Endodermal cell (in vitro differentiated cells): ENCODE measurements around the gene CBLN3. TPM values are rescaled to one million over a fixed set of nuclear protein-coding genes. Genes with fewer than 3 reads are reported as not detected.

Source experiments
- DNase-seq: peaks from one replicate; pipeline ENCODE4 v3.0.0-alpha.2; 2017
- H3K27ac ChIP-seq: 2 replicates; pipeline ENCODE4 v1.5.1; 2013; ENCODE audit warnings: mild to moderate bottlenecking, low read depth, low read length, moderate library complexity
- H3K27me3 ChIP-seq: 2 replicates; pipeline ENCODE4 v1.6.1; 2013; ENCODE audit warnings: mild to moderate bottlenecking, low read length, moderate library complexity; ENCODE audit not compliant: insufficient read depth, control insufficient read depth, poor library complexity, severe bottlenecking
- H3K36me3 ChIP-seq: 2 replicates; pipeline ENCODE4 v1.7.0; 2013; ENCODE audit warnings: mild to moderate bottlenecking, low read length, moderate library complexity; ENCODE audit not compliant: control insufficient read depth, insufficient read depth
- H3K4me1 ChIP-seq: one replicate; pipeline ENCODE4 v1.7.0; 2013; ENCODE audit warnings: low read length; ENCODE audit not compliant: control insufficient read depth, insufficient read depth
- H3K4me3 ChIP-seq: 2 replicates; pipeline ENCODE4 v1.5.1; 2013; ENCODE audit warnings: mild to moderate bottlenecking, low read length, moderate library complexity
- H3K9ac ChIP-seq: 2 replicates; pipeline ENCODE4 v1.6.1; 2013; ENCODE audit warnings: mild to moderate bottlenecking, low read length, moderate library complexity; ENCODE audit not compliant: poor library complexity, severe bottlenecking; ENCODE audit errors: extremely low read depth
- H3K9me3 ChIP-seq: 2 replicates; pipeline ENCODE4 v1.6.1; 2013; ENCODE audit warnings: mild to moderate bottlenecking, low read length, moderate library complexity; ENCODE audit not compliant: control insufficient read depth
- H3K27ac Mint-ChIP-seq: 2 replicates; pipeline ENCODE4 v1.8.0; 2020; ENCODE audit warnings: mixed read lengths
- H3K27me3 Mint-ChIP-seq: 2 replicates; pipeline ENCODE4 v1.8.0; 2021; ENCODE audit warnings: mild to moderate bottlenecking, mixed read lengths; ENCODE audit not compliant: insufficient read depth
- H3K36me3 Mint-ChIP-seq: 2 replicates; pipeline ENCODE4 v1.8.0; 2020; ENCODE audit warnings: low read depth, mixed read lengths
- H3K4me1 Mint-ChIP-seq: 2 replicates; pipeline ENCODE4 v1.8.0; 2020; ENCODE audit warnings: mixed read lengths
- H3K4me3 Mint-ChIP-seq: 2 replicates; pipeline ENCODE4 v1.8.0; 2020; ENCODE audit warnings: mild to moderate bottlenecking, moderate library complexity, mixed read lengths
- H3K9me3 Mint-ChIP-seq: 2 replicates; pipeline ENCODE4 v1.8.0; 2020; ENCODE audit warnings: mild to moderate bottlenecking, mixed read lengths
- CTCF ChIP-seq: fragments of 200-600 bp; sonication (generic); conservative IDR thresholded peaks from 2 replicates; pipeline ENCODE4 v1.5.0; 2021; ENCODE audit warnings: antibody characterized with exemption, mild to moderate bottlenecking
- WGBS, 2 experiments: methylation state at CpG; one replicate each; pipeline versions ENCODE4 v1.1.5 to v1.1.7; 2013; ENCODE audit warnings: missing lambda C conversion rate in 2 of 2, mixed read lengths in 1 of 2; ENCODE audit not compliant: insufficient coverage in 1 of 2, insufficient read length in 1 of 2; 5-methylcytosine and 5-hydroxymethylcytosine counted together
- total RNA-seq, 2 donors: library from RNA; stranded (reverse); fragmentation: NEBNext Ultra II Directional in 1 of 2; extraction: Animal tissue kit (Norgen Biotek cat#: 25700) in 1 of 2; gene quantifications; 2 replicates in 1 of 2; 3 replicates in 1 of 2; pipeline ENCODE4 v1.2.1, GENCODE V29; 2021

Gene CBLN3
- total RNA-seq, 2 donors from 2014 or later = 2.1 to 2.4 TPM

- Histone ChIP-seq H3K36me3 (no peaks in the 10 kb centered on the region), H3K4me3 (no peak overlapping the region), H3K9me3 (no peaks in the 10 kb centered on the region), H3K27me3 (peaks cover 23% of the 10 kb centered on the region), H3K4me1 (no peaks in the 10 kb centered on the region), H3K27ac (no peak overlapping the region), H3K9ac (no peak overlapping the region)
- Mint-ChIP-seq H3K9me3 (no peaks in the 10 kb centered on the region), H3K27me3 (peaks cover 15% of the 10 kb centered on the region), H3K4me1 (no peaks in the 10 kb centered on the region), H3K4me3 (no peak overlapping the region), H3K27ac (no peak overlapping the region), H3K36me3 (peaks cover 12% of the 10 kb centered on the region)
- WGBS, 2 experiments = 88 to 92% methylated on average over 15 to 16 of the region's 16 CpGs
- no peak for DNase-seq
- TF ChIP-seq CTCF = no peak
These were observed 12.4 kb downstream of the CBLN3 start for GRCh38 chr14:24416932-24417619.

GRCh38 chr14:24416254-24416931 lies 13.1 kb downstream of the CBLN3 start:
- DNase-seq = no peak
- H3K4me3 Mint-ChIP-seq = no peak overlapping the region
- peaks cover 15% of the 10 kb centered on the region for H3K27me3 Mint-ChIP-seq
- Histone ChIP-seq H3K36me3 (no peaks in the 10 kb centered on the region), H3K4me1 (no peaks in the 10 kb centered on the region), H3K27ac (no peak overlapping the region), H3K4me3 (no peak overlapping the region), H3K27me3 (peaks cover 23% of the 10 kb centered on the region), H3K9me3 (no peaks in the 10 kb centered on the region), H3K9ac (no peak overlapping the region)
- no peak overlapping the region for H3K27ac Mint-ChIP-seq
- H3K36me3 Mint-ChIP-seq = peaks cover 12% of the 10 kb centered on the region
- H3K4me1 Mint-ChIP-seq = no peaks in the 10 kb centered on the region
- no peak for TF ChIP-seq CTCF
- H3K9me3 Mint-ChIP-seq = no peaks in the 10 kb centered on the region
- WGBS, 2 experiments = 93 to 95% methylated on average over 11 to 19 of the region's 19 CpGs

- Histone ChIP-seq H3K4me3 (no peak overlapping the region), H3K4me1 (no peaks in the 10 kb centered on the region), H3K27me3 (peaks cover 23% of the 10 kb centered on the region), H3K9ac (no peak overlapping the region), H3K9me3 (no peaks in the 10 kb centered on the region), H3K36me3 (no peaks in the 10 kb centered on the region), H3K27ac (no peak overlapping the region)
- TF ChIP-seq CTCF = no peak
- H3K36me3 Mint-ChIP-seq = peaks cover 12% of the 10 kb centered on the region
- H3K27me3 Mint-ChIP-seq = peaks cover 15% of the 10 kb centered on the region
- 91 to 95% methylated on average over 20 to 25 of the region's 25 CpGs for WGBS, 2 experiments
- H3K4me1 Mint-ChIP-seq = no peaks in the 10 kb centered on the region
- no peak overlapping the region for H3K27ac Mint-ChIP-seq
- H3K4me3 Mint-ChIP-seq = no peak overlapping the region
- no peak for DNase-seq
- H3K9me3 Mint-ChIP-seq = no peaks in the 10 kb centered on the region
These were observed 13.8 kb downstream of the CBLN3 start for GRCh38 chr14:24415421-24416253.
